Stimulated activated CD4-positive, alpha-beta T cell treated with anti-CD3 and anti-CD28 coated beads, TNF-alpha, amount 100 ng/mL, for 24 hours (primary cell): ENCODE results near the gene KIF14.

ENCODE experiments used
- DNase-seq, 3 experiments: peaks; one replicate each; pipeline ENCODE4 v3.0.0-alpha.2; 2020; ENCODE audit warnings: low read depth in 3 of 3

KIF14 gene, protein sequence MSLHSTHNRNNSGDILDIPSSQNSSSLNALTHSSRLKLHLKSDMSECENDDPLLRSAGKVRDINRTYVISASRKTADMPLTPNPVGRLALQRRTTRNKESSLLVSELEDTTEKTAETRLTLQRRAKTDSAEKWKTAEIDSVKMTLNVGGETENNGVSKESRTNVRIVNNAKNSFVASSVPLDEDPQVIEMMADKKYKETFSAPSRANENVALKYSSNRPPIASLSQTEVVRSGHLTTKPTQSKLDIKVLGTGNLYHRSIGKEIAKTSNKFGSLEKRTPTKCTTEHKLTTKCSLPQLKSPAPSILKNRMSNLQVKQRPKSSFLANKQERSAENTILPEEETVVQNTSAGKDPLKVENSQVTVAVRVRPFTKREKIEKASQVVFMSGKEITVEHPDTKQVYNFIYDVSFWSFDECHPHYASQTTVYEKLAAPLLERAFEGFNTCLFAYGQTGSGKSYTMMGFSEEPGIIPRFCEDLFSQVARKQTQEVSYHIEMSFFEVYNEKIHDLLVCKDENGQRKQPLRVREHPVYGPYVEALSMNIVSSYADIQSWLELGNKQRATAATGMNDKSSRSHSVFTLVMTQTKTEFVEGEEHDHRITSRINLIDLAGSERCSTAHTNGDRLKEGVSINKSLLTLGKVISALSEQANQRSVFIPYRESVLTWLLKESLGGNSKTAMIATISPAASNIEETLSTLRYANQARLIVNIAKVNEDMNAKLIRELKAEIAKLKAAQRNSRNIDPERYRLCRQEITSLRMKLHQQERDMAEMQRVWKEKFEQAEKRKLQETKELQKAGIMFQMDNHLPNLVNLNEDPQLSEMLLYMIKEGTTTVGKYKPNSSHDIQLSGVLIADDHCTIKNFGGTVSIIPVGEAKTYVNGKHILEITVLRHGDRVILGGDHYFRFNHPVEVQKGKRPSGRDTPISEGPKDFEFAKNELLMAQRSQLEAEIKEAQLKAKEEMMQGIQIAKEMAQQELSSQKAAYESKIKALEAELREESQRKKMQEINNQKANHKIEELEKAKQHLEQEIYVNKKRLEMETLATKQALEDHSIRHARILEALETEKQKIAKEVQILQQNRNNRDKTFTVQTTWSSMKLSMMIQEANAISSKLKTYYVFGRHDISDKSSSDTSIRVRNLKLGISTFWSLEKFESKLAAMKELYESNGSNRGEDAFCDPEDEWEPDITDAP (N-terminal part only)

DNA sequence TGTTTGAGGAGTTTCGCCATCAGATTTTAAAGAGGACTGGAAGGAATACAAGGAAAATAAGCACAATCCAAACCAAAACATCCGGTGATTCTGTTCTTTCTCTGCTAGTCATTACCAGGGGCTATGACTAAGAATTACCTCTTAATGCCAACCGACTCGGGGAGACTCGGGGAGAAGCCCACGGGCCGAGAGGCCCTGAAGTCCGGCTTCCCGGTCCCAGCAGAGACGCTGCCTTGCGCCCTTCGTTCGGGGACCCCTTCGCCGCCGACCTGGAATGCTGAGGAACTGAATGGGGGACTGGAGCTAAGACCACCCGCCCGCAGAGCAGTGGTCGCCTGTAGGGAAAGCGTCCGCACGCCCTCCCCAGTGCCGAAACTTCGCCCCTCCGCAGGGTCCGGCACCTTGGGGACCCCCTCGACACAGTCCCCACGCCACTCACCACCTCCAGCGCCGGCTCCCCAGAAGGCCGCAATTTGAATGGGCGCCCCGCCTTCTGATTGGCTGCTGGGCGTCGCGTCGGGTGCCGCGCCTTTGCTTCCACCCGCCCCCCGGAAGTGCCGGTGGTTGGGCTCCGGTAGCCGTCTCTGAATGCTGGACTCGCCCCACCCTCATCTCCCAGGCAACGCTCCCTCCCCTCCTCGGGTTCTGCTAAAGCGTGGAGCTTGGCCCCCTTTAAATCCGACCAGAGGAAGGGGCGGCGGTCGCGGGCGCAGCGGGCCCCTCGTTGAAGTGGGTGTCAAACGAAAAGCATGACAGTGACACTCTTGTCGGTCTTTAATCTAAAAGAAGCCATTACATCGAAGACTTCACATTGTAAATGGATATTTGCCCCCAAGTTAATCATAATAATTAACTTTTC, at the start of gene KIF14:
TSS of gene KIF14 (minus strand) at position 479 of the 859 bp plus-strand sequence. CDS start 2,028 bp downstream, outside the sequence.
- peak; percentile 75 to 92 (median 84) for DNase-seq

DNA sequence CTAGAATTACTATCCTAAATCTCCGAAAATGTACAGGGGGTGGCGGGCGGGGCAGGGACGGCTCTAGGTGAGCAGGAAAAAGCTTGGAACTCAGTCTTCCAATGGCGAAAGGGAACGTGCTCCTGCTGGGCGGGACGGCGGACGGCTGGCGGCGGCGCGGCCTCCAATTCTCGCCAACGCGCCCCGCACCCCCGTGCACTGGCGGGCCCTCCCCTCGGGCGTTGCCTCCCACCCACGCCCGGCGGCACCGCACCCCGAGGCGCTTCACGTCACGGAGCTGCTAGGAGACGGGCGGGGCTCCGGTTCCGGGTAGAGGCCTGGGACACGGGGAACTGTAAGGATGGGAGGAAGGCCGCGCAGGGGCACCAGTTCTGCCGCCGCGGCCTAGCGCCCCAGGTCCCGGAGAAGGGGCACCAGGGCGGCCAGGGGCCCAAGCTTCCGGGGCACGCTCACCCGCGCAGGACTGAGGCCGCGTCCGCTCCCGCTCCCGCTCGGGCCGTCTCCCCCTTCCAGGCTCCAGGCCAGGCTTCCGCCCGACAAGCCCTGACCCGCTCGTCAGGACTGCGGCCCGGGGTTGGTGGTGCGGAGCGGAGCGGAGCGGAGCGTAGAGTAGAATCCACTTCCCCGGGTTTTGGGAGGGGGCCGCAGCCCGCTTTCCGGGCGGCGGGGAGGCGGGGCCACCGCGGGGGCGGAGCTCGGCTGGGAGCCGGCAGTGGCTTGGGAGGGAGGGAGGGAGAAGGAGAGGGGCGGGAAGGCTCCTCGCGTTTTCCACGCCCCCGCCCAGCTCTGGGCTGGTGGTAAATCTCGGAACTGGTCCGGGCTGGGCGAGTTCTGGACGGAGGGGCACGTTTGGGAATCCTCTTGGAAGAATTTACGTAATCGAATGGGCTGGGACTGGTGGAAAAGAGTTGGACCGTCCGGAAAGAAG, 49.0 kb upstream of the KIF14 start, which contains the start of gene DDX59:
TSS of gene DDX59 (minus strand) at position 594 of the 928 bp plus-strand sequence. CDS start 3,167 bp downstream, outside the sequence.
- peak; percentile 84 to 94 (median 87) for DNase-seq

DNA sequence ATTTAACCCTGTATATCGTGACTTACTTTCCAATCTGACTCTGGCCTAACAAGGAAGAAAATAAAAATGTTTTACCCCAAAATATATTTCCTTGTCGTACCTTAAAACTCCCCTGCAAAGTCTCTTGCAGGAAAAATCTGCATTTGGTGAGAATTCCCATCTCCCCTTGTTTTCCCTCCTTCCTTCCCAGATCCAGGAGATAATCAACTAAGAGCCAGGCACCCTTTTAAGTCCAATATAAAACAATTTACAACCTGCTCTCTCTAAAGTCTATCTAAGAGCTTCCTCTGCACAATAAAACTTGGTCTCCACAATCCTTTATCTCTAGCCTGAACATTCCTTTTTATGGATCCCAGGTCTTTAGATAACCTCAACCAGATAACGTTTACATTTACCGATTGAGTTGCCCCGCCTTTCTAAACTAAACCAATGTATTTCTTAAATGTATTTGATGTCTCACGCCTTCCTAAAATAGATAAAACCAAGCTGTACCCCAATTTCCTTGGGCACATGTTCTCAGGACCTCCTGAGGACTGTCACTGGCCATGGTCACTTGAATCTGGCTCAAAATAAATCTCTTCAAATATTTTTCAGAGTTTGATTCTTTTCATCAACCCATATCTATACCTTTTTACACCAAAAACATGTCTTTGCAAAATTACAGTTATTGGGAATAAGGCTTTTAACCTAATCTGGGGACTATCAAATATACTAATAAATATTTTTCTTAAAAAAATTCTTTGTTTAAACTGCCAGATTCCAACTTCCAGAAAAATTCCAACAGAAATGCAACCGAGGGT, 48.2 kb upstream of the KIF14 start:
- DNase-seq = no peak

DNA sequence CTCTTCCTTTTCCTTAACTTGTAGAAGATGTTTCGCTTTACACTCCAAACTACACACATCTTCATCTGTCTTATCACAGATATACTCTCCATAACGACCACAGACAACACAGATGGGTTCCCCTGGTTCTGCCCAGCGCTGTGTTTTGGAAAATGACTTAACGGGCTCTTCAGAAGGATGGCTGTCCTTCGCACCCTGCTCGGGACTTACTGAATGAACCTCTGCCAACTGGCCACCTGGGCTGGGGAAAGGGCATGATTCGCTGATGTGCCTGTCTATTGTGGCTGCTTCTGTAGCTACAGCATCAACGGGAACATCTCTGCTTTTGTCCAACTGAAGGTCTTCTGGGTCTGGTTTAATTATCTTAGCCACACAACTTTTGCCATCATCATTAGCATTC, 45.8 kb upstream of the KIF14 start:
- no peak for DNase-seq

DNA sequence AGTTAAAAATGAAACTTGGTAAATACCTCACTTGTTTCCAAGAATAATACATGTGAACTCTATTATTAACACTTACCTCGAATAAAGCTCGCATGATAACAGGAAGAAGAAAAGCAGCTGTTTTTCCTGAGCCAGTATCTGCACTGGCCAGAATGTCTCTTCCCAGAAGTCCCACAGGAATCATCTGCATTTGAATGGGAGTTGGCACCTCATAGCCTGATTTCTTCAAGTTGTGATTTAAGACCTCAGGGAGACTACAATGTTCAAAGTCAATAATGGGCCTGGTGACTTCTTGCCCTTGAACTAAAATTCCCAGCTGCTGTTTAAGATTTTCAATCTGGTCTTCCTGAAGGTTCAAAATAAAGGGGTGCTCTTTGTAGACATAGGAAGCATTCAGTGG, 45.3 kb upstream of the KIF14 start:
- DNase-seq = no peak

DNA sequence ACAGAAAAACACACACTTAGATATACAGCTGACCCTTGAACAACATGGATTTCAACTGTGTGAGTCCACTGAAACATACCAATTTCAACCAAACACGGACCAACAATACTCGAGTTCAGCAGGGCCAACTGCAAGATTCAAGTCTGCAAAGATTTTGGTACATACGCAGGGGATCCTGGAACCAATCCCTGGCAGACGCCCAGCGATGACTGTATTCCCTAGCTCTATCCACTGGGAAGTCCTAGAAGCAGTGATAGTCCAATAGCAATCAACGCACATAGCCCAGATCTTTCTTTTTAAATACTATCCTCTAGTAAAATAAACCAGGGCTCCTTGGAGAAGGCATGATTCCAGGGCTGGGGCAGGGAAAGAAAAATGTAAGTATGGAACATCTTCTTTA, 40.2 kb upstream of the KIF14 start:
- DNase-seq = no peak

DNA sequence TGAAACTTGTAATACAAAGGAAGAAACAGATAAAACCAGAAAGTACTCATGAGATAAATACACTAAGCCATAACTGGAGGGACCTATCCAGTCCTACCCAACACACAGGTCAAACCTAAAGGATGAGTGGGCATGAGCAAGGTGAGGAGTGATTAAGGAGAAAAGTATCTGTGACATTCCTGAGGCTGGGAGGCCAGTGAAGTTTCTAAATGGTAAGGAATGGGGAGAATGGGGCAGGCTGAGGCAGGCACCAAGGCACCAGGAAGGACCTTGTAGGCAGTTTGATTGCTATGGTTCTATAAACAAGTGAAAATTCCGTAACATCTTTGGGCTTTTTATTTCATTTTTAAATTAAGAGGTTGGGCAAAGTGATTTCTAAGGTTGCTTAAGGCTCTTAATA, 38.7 kb upstream of the KIF14 start:
- no peak for DNase-seq

DNA sequence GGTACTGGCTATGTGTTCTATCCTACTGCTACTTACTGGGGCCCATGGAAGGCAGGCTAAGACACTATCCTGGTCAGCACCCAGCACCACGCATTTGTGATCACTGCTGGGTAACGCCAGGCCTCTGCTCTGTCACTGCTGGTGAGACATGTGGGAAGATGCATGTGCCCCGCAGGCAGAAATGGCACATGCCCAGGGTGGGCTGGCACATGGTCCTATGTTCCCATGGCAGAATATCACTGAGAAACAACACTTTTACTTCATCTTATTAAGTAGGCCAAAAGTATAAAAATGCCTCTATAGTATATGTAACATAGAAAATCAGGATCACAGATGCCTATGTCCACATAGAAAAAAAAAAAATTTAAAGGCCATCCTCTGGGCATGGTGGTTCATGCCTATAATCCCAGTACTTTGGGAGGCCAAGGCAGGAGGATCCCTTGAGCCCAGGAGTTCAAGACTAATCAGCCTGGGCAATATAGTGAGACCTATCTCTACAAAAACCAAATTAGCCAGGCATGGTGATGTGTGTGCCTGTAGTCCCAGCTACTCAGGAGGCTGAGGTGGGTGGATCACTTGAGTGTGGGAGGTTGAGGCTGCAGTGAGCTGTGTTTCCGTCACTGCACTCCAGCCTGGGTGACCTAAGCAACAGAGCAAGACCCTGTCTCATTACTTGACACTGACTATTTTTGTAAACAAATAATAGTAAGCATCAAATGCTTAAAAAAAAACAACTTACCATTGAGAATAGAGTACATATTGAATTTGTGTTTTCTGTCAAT, 37.7 kb upstream of the KIF14 start:
- no peak for DNase-seq

DNA sequence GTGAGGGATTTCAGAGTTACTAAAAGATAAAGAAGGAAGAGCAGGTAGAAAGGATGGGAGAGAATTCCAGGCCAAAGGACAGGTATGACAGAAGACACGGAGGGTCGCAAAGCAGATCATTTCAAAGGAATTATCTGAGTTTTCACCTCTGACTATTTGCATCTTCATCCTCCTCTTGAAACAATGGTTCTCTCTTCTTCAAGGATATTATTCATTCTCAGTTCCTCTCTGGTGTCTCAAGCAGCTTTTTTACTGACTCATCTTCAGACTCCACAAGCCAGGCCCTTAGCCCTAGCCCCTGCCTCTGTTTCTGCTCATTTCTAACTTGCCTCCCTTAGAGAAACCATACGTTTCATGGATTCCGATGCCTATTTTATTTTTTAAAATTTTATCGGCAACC, 34.1 kb upstream of the KIF14 start:
- no peak for DNase-seq

DNA sequence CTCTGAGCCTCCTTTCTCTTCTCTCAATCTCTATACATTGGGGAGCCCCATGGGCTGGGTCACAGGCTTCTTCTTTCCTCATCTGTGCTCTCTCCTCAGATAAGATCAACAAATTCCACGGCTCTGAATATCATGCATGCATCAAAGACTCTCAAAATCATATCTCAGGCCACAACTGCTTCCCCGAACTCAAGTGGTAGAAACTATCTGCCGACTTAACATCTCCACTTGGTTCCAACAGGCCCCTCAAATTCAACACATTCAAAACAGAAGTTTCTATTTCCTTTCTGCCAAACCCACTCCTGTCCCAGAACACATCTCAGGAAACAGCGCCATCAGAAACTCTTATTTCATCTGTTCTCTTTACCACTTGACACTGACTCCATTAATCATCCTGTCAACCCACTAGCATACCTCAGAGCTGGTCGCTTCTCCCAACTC, 32.5 kb upstream of the KIF14 start:
- no peak for DNase-seq

DNA sequence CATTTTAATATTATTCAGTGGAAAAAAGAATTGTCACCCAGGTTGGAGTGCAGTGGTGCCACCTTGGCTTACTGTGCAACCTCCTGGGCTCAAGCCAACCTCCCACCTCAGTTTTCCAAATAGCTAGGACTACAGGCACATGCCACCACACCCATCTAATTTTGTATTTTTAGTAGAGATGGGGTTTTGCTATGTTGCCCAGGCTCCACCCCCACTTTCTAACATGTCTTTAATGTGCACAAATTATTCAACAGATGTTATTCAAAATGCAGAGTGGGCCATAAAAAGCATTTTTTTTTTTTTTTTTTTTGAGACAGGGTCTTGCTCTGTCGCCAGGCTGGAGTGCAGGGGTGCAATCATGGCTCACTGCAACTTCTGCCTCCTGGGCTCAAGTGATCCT, 31.8 kb upstream of the KIF14 start:
- DNase-seq = no peak

DNA sequence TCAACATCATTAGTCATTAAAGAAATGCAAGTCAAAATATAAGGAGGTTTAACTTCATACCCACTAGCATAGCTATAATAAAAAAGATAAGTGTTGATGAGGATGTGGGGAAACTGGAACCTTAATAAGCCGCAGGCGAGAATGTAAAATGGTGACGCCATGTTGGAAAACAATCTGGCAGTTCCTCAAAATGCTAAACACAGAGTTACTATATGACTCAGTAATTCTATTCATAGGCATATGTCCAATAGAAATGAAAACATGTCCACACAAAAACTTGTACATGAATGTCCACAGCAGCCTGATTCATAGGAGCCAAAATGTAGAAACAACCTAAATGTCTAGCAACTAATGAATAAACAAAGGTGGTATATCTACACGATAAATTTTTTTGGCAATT, 26.0 kb upstream of the KIF14 start:
- no peak for DNase-seq

DNA sequence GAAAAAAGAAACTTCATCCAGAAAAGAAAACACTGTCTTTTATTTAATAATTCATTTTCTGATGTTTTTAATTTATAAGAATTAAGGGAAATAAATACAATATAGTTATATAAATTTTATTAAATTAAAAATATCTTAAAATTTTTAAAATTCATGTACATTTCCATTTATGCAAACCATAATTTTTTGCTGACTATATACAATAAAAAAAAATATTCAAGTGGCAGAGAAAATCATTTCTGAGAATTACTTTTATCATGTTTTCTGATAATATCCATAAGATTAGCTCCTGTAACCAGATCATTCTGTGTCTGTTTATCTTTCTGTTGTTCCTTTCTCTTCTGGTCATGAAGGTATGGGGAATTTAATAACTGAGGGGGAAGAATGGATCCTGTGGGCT, 23.5 kb upstream of the KIF14 start:
- no peak for DNase-seq

DNA sequence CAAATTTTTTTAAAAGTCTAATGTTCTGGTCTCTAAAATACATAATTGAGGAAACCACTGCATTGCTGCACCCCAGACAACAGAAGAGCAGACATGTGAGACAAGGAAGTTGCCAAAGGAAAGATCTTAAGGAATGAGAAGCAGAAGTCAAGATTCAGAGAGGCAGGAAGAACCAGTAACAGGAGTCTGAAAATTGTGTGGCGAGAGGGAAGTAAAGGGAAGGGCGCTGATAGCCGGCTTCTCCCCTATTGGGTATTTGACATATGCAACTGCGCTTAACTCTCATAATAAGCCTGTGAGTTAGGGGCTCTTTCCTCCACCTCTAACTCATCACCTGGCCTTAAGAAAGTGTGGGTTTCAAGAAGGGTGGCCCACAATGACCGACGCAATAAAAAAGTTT, 21.9 kb upstream of the KIF14 start:
- no peak for DNase-seq

DNA sequence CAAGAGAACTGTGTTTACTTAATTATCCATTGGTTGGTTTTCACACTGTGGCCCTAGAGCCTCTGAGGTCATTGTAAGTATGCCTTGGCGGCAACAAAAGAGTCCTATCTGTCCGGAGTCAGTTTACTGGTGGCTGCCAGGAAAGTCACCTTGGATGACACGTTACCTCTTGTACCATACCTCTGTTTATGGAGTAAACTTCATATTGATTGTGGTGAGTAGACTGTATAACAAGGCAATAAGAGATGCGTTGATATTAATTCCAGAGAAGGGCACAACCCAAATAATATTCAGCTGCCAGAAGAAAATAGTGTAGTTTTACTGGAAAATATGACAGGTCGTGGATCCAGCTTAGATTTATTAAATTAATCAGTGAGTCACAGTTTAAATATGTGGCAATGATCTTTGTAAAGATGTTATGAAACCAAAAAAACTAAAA, 20.4 kb upstream of the KIF14 start:
- DNase-seq = no peak

DNA sequence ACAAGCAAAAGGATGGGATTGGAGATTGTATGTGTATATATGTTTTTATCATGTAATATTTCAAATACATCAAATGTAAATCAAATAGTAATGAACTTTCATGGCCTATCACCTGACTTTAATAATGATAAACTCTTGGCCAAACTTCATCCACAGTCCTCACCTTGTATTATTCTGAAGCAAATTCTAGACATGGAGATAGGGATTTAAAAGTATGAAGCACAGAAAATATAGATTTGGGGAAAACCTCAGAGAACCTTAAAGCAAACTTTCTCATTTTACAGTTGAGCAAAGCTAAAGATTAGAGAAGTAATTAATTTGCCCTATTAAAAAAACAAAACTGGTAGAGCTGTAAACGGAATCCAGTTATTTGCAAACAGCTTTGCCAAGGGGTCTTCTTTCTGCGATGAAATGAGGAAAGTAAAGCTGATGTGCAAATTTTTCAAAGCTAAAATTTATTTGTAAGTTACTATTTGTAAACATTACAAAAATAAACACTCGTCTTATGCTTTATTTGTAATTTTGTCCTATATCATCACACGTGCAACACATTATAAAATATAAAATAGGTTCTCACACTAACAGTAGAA, 19.9 kb upstream of the KIF14 start:
- DNase-seq = no peak

DNA sequence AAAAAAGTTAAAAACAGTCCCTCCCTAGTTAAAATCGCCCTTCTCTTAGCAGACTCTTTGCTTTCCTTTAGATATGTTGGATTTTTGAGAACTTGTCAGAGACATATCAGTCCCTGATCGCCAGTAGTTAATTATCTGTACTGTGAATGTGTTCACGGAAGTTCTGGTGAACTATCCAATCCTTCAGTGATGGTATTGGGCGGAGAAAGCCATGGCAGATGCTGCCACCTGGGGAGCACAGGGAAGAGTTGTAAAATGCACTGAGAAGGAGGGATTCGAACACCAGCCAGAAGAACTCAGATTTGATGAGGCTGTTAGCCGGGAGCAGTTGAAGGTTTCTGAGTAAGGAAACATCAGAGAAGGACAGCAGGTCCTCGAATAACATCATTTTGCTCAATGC, 17.5 kb upstream of the KIF14 start:
- DNase-seq = no peak

DNA sequence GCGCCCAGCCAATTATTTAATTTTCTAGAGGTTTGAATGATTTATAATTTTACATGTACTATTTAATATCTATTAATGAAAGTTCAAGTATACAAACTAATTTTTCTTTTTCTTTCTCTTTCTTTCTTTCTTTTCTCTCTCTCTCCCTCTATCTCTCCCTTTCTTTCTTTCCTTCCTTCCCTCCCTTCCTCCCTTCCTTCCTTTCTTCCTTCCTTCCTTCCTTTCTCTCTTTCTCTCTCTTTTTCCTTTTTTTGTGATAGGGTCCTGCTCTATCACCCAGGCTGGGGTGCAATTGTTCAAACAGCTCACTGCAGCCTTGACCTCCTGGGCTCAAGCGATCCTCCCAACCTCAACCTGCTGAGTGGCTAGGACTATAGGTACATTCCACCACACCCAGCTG, 16.1 kb upstream of the KIF14 start:
- no peak for DNase-seq
